Measurements from ENCODE around the gene LCTL. TPM values are rescaled to one million over a fixed set of nuclear protein-coding genes. Genes with fewer than 3 reads are reported as not detected.
A peak's percentile ranks its signal among the peaks of the same experiment; 100 is the strongest.

LCTL gene
- 0.32 and 0.43 TPM in 2 replicates for total RNA-seq

GRCh38 chr15:66565741-66566144 lies at the start of gene LCTL:
TSS of gene LCTL (minus strand) at chr15:66565998. CDS start at chr15:66565365, 633 bp downstream.
- no peak for TF ChIP-seq CTCF (IDR thresholded peaks at IDR 0.05; ENCODE audit: insufficient read depth, low read depth, low read length)
- peak; percentile 12 for DNase-seq (ENCODE audit: low read depth)

GRCh38 chr15:66614951-66615760 lies 49.4 kb upstream of the LCTL start:
- no peak for TF ChIP-seq CTCF (IDR thresholded peaks at IDR 0.05; ENCODE audit: insufficient read depth, low read depth, low read length)
- H3K4me3 ChIP-seq (ENCODE audit: low read depth, low read length) = no peak overlapping the region
- DNase-seq (ENCODE audit: low read depth) = no peak

More at GRCh38 chr15:66565741-66566144, at the start of gene LCTL:
- H3K4me3 ChIP-seq (ENCODE audit: low read depth, low read length) = no peak within 1 kb of the TSS

GRCh38 chr15:66614456-66614855 lies 48.7 kb upstream of the LCTL start:
- no peak overlapping the region for H3K4me3 ChIP-seq (ENCODE audit: low read depth, low read length)
- no peak for DNase-seq (ENCODE audit: low read depth)
- TF ChIP-seq CTCF (IDR thresholded peaks at IDR 0.05; ENCODE audit: insufficient read depth, low read depth, low read length) = no peak

GRCh38 chr15:66613743-66614142 lies 47.9 kb upstream of the LCTL start:
- DNase-seq (ENCODE audit: low read depth) = no peak
- TF ChIP-seq CTCF (IDR thresholded peaks at IDR 0.05; ENCODE audit: insufficient read depth, low read depth, low read length) = no peak
- no peak overlapping the region for H3K4me3 ChIP-seq (ENCODE audit: low read depth, low read length)

- DNase-seq (ENCODE audit: low read depth) = no peak
- TF ChIP-seq CTCF (IDR thresholded peaks at IDR 0.05; ENCODE audit: insufficient read depth, low read depth, low read length) = no peak
- H3K4me3 ChIP-seq (ENCODE audit: low read depth, low read length) = no peak overlapping the region
Observed at GRCh38 chr15:66611257-66612053, 45.7 kb upstream of the LCTL start.

GRCh38 chr15:66609876-66610275 lies 44.1 kb upstream of the LCTL start:
- TF ChIP-seq CTCF (IDR thresholded peaks at IDR 0.05; ENCODE audit: insufficient read depth, low read depth, low read length) = no peak
- no peak for DNase-seq (ENCODE audit: low read depth)
- no peak overlapping the region for H3K4me3 ChIP-seq (ENCODE audit: low read depth, low read length)
